ENCODE data around the gene DCTN5.

- TF ChIP-seq CTCF (IDR thresholded peaks at IDR 0.05) (no peak), POLR2A (IDR thresholded peaks at IDR 0.05) (no peak)
Observed at GRCh38 chr16:23595246-23595950, 45.9 kb upstream of the DCTN5 start.

Data from body of pancreas (tissue), 4 donors.